AG04450 (cell line): ENCODE data around the gene MRFAP1L1. TPM values are rescaled to one million over a fixed set of nuclear protein-coding genes. Genes with fewer than 3 reads are reported as not detected.

Experiments used
- CTCF ChIA-PET: fragments of 300-600, 350-600 bp; formaldehyde crosslinking; extraction: SDS; loops from one replicate; lab custom pipeline; 2022; ENCODE audit warnings: antibody characterized with exemption, inconsistent platforms; lab: Charles Lee
- POLR2A ChIA-PET: fragments of 350-600 bp; formaldehyde crosslinking; extraction: SDS; loops from one replicate; lab custom pipeline; 2021; ENCODE audit warnings: antibody characterized with exemption, inconsistent platforms; lab: Yijun Ruan, JAX
- DNase-seq: peaks from one replicate; pipeline ENCODE4 v3.0.0-alpha.2; 2011; ENCODE audit warnings: low read depth, low spot score
- H3K27ac ChIP-seq: one replicate; pipeline ENCODE4 v1.5.1; 2012; ENCODE audit warnings: low read depth, low read length, control low read depth
- H3K27me3 ChIP-seq: one replicate; pipeline ENCODE4 v1.6.0; 2012; ENCODE audit warnings: low read length; ENCODE audit not compliant: control insufficient read depth, insufficient read depth
- H3K4me3 ChIP-seq: 2 replicates; pipeline ENCODE4 v1.5.1; 2011; ENCODE audit warnings: mild to moderate bottlenecking, low read depth, low read length, control low read depth
- H3K9me3 ChIP-seq: 2 replicates; pipeline ENCODE4 v1.5.1; 2012; ENCODE audit warnings: low read length; ENCODE audit not compliant: control insufficient read depth, insufficient read depth
- CTCF ChIP-seq: IDR thresholded peaks from 2 replicates; pipeline ENCODE4 v1.5.1; 2011; ENCODE audit warnings: low read depth, low read length, control low read depth, inconsistent platforms
- polyA plus RNA-seq: library from polyadenylated mRNA; depleted of rRNA; stranded (reverse); fragments of >200 nt; gene quantifications from 2 replicates; pipeline ENCODE4 v1.2.3, GENCODE V29; 2011

MRFAP1L1 gene
- polyA plus RNA-seq, 1 experiment = 96.5 TPM

- no peak overlapping the region for H3K4me3 ChIP-seq
- DNase-seq = no peak
- peak overlapping the region; percentile 89 for H3K27ac ChIP-seq
- H3K9me3 ChIP-seq = peaks cover 9% of the 10 kb centered on the region
- ChIA-PET CTCF (interaction anchor here (1.1 kb wide), 2 partner anchors 8 to 383 kb away, joined by 3 read pairs; no protein-coding TSS in a partner anchor), POLR2A (no interaction called here)
- H3K27me3 ChIP-seq = no peaks in the 10 kb centered on the region
- no peak for TF ChIP-seq CTCF
These were observed 21.5 kb downstream of the MRFAP1L1 start for GRCh38 chr4:6687947-6688878.

GRCh38 chr4:6686104-6686787 is 23.4 kb downstream of the MRFAP1L1 start:
- POLR2A ChIA-PET = no interaction called here
- no peak for DNase-seq
- TF ChIP-seq CTCF = no peak
- Histone ChIP-seq H3K27ac (no peak overlapping the region), H3K4me3 (no peak overlapping the region), H3K9me3 (peaks cover 9% of the 10 kb centered on the region), H3K27me3 (no peaks in the 10 kb centered on the region)
- CTCF ChIA-PET = no interaction called here

GRCh38 chr4:6684656-6685055 is 25.0 kb downstream of the MRFAP1L1 start:
- POLR2A ChIA-PET = no interaction called here
- H3K9me3 ChIP-seq = peaks cover 9% of the 10 kb centered on the region
- DNase-seq = no peak
- no peak overlapping the region for H3K27ac ChIP-seq
- no peak overlapping the region for H3K4me3 ChIP-seq
- CTCF ChIA-PET = no interaction called here
- TF ChIP-seq CTCF = no peak
- H3K27me3 ChIP-seq = no peaks in the 10 kb centered on the region

GRCh38 chr4:6682862-6683590 is 26.6 kb downstream of the MRFAP1L1 start:
- no peak for TF ChIP-seq CTCF
- Histone ChIP-seq H3K27me3 (no peaks in the 10 kb centered on the region), H3K4me3 (no peak overlapping the region), H3K27ac (no peak overlapping the region), H3K9me3 (peaks cover 8% of the 10 kb centered on the region)
- ChIA-PET POLR2A (interaction anchor here (0.6 to 1.0 kb wide), 2 partner anchors 10 to 34 kb away, joined by 5 to 9 read pairs; no protein-coding TSS in a partner anchor), CTCF (interaction anchor here (0.5 to 0.8 kb wide), 4 partner anchors 8 to 43 kb away, joined by 3 to 6 read pairs (median 4); partner anchors contain the start of gene MRFAP1)
- no peak for DNase-seq
